Measurements from ENCODE around the gene CIB2.
A peak's percentile ranks its signal among the peaks of the same experiment; 100 is the strongest.
"Not testable (repeated sequence)": the region's sequence is repeated elsewhere in the genome, so short reads cannot be mapped to it uniquely, and the experiment has no call there.

The CIB2 gene

DNA sequence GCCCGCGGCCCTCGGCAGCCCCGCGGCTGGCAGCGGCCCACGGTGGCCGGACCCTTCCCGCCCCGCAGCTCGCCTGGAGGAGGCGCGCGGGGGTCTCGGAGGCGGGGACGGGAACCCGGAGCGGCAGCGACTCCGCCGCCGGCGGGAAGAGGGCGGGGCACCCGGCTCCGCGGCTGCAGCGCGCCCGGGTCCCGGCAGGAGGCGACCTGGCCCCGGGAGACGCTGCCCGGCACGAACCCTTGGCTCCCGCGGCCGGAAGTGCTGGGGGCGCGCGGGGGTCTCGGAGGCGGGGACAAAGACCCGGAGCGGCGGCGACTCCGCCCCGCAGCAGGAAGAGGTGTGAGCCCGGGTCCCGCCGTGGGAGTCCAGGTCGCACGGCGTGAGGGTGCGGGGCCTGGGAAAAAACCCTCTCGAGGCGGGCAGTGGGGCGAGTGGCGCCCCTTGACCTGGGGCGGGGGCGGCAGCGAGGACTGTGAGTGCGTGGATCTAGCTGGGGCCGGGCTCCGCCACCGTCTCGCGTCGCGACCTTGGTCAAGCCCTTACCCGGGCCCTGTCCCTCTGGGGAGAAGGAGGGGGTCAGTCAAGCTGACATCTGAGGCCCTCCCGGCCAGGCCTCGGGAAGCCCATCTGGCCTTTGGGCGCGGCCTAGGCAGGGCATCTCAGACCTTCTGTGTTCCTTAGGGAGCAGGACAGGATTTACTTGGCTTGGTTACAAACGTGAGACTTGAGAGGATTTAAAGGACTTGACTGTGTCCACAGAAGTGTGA, at the start of gene CIB2:
Gene CIB2, minus strand, starts transcription at position 151 of the 767 bp plus-strand sequence. CDS start 230 bp downstream, outside the sequence.
- peak; percentile 97 for DNase-seq (ENCODE audit: low spot score)

DNA sequence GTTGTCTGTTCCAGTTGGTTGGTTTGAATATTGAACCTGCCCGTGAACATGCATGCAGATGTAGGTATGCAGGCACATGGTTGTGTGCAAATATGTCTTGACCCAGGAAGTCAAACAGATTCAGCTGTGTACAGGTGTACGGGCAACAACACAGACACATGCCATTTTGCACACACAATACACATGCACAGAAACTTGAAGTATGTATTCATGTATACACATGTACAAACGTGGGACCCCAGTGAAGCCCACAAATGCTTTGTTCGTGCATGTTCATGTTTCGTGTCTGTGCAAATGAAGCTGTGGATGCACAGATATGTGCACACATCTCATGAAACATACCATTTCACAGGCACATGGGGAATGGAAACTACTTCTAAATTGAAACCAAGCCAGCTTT, 48.7 kb upstream of the CIB2 start:
- no peak for DNase-seq (ENCODE audit: low spot score)

DNA sequence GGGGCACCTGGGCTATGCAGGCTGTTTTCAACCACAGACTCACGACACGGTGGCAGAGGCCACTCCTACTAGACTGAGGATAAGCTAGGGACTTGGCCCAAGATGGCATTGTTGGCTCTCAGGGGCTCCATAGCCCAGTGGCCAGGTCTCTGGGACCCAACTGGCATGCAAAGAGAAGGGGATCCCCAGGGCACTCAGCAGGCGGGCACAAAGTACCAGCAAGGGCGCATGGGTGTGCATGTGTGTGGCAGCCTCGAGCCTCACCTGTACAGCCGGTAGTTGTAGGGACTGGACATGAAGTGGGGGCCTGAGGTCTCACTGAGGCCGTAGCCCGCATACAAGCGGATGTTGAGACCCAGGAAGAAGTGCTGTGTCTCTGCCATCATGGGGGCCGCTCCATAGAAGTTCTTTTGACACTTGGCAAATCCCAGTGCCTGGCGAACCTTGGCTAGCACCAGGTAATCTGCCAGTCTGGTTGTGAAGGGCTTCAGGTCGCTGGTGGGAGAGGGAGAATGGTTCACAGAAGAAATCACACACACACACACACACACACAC, 48.1 kb upstream of the CIB2 start:
- no peak for DNase-seq (ENCODE audit: low spot score)

DNA sequence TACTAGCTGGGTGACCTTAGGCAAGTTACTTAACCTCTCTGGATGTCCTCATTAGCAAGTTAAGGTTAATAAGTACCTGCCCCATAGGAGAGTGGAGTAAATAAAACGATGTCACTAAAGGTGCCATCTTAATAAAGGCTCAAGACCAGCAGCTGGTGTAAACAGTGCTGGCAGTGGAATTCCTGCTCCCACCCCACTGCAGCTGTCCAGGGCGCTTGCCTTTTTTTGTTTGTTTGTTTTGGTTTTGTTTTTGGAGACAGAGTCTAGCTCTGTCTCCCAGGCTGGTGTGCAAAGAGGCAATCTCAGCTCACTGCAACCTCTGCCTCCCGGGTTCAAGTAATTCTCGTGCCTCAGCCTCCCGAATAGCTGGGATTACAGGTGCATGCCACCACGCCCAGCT, 46.8 kb upstream of the CIB2 start:
- DNase-seq (ENCODE audit: low spot score) = no peak

DNA sequence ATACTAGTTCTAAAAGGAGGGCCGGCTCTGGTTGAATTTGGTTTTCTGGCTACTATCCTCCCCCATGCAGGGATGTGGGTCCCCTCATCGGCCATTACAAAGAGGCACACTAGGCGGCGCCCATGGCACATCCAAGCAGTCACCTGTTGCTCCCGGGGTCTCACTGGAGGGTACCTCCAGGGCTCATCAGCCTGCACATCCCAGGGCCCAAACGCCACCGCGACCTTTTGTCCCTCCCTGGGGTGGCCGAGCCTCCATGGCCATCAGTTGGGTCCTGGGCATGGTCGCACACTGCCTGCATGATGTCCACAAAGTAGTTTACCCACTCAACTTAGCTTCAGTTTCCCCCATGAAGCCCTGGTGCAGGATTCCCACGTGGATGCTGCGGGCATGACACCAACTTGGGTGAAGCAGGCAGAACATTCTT, 46.2 kb upstream of the CIB2 start:
- DNase-seq (ENCODE audit: low spot score) = peak; percentile 68

DNA sequence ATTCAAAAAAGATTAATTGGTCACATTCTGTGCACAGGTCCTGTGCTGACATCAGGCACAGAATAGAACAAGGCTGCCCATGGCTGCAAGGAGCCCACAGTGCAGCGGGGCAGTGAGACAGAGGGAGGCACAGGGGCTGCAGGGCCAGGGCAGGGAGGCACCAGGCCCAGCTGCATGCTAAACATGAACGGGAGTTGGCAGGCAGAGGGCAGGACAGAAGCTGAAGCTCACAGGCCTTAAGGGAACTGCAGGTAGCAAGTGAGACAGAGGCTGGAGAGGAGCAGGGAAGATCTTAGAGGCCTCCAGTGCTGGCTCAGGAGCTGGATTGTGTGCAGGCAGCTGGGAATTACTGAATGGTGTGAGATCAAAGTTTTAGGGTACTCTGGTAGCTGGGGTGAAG, 44.1 kb upstream of the CIB2 start:
- DNase-seq (ENCODE audit: low spot score) = no peak

DNA sequence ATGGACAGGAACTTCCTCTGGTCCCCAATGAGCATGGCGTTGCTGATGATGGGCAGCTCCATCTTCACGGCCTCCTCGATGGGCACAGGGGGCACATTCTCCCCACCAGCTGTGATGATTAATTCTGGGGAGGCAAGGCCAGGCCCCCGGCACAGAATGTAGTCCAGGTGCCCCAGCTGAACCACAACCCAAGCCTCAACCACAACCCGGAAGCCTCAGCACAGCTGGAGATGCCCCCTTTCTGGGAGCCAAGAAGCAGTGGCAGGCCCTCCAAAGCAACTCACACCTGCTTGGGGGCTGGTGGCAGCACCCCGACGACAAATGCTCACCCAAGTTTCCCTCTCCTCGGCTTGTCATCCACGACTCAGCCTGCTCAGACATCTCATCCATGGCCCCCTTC, 43.2 kb upstream of the CIB2 start:
- DNase-seq (ENCODE audit: low spot score) = no peak

DNA sequence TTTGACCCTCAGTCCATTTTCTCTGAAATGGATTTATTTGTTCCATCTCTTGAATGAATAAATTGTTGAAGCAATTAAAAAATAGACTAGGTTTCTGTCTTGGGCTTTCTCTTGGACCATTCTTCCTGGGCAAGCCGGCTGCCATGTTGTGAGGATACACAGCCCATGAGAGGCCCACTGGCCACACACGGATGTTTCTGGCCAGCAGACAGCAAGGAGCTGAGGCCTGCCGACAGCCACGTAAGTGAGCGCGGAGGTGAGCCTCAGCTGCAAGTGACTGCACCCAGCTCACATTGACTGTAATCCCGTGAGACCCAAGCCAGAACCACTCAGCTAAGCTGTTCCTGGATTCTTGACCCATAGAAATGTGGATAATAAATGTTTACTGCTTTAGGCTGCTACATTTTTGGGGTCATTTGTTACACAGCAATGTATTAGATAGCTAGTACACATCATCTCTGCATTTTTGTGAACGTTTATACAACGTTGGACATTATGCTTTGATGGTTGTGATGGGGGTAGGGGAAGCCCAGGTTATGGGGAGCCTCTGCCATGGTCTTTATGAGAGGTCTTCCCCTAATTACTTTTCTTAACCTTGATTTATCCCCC, 40.7 kb upstream of the CIB2 start:
- no peak for DNase-seq (ENCODE audit: low spot score)

DNA sequence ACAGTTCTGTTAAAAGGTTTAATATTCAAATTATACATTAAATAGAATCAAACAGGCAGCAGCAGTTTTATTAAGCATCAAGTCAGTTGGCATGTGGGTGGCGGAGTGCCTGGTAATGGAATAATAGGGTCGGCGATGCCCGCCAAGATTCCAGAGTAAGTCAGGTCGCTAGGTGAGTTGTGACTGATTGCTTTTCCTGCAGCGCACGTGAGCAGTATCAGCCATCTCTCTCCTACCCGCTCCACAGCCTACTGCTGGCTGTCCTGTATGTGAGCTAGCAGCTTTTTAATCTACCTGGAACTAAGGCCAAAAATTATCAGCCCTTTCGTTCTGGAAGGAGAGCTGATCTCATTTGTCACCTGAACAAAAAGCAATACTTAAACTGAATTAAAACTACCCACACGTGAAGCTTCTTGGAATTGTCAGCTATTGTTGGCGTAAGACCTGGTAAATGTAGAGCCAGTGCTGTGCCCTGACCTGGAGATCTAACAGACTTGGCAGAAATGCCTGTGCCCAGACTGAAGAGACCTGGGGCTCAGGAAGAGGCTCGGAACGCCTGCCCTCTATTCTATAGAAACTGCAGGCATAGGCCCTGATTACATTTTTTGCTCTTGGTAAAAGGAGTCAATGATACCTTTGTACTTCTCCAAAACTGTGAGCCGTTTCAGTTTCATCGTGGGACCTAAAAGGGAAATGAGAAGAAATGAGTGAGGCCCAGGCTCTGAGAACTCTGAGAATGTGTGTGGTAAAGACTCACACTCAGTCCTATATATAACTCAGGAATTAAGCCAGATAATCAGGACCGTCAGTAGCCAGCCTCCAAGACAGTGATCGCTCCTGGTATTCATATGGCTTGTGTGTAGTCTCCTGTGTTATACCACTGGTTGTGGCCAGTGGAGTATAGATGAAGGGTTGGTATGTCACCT, 39.9 kb upstream of the CIB2 start:
- DNase-seq (ENCODE audit: low spot score) = no peak

DNA sequence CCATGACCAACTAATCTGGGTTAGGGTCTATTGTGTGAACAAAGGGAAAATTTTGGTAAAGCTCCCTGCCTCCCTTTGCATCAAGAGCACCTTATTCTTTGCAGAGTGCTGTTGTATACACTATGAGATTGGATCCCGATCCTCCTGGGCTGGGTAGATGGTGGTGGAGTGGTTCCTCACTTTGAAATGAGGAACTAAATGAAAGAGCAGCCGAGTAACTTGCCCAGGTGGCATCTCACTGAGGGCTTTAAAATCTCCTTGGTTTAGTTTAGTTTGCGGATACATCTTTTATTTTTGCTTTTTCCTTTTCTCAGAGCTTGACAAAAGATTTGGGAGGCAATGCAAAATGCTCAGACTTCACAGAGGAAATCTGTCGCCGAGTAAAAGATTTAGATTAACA, 37.4 kb upstream of the CIB2 start:
- DNase-seq (ENCODE audit: low spot score) = no peak

DNA sequence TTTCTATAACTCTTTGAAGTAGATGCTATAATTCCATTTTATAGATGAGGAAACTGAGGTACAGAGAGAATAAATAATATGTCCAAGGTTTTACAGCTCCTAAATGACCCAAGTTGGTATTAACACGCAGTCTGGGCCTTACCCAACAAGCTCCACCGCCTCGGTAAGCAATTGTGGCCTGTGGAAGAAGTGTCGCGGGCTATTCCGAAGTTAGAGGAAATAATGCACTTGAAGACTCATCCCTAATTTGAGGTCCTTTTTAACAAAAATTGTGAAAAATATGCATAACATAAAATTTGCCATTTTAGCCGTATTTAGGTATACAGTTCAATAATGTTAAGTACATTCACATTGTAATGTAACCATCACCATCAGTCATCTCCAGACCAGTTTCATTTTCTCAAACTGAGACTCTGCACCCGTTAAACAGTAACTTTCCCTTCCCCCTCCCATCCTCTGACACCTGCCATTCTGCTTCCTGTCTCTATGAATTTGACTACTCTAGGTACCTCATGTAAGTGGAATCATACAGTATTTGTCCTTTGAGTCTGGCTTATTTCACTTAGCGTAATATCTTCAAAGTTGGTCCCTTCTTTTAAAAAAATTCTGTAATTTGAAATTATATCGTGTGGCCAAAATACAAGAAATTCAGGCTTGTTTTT, 36.1 kb upstream of the CIB2 start:
- DNase-seq (ENCODE audit: low spot score) = no peak

DNA sequence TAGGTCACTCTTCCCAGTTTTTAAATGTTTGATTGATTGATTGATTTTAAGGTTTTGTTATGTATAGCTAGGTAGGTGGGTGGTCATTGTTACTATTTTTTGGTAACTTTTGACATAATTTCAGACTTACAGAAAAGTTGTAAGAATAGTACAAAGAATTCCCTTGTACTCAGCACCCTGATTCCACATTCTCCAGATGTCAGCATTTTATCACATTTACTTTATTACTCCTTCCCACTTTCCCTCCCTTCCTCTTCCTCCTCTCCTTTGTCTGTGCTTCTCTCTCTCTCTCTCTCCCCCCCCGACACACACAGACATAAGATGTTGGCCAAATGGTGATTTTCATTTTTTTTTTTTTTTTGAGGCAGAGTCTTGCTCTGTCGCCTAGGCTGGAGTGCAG, 32.8 kb upstream of the CIB2 start:
- DNase-seq (ENCODE audit: low spot score) = no peak

DNA sequence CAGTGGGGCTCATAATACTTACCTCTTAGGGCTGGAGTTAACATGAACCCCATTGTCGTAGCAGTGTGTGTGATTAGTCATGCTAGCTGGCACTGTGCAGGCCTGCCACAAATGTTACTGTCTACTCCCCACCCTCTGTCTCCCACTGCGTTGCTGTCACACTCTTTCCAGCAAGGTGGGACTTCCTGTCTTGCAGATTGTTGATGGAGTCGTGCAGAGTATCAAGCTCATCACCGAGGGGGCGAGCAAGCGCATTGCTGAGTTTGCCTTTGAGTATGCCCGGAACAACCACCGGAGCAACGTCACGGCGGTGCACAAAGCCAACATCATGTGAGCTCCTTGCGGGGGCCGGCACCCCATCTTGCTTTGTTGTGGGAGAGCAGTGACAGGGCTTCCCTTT, 30.8 kb upstream of the CIB2 start:
- DNase-seq (ENCODE audit: low spot score) = no peak

DNA sequence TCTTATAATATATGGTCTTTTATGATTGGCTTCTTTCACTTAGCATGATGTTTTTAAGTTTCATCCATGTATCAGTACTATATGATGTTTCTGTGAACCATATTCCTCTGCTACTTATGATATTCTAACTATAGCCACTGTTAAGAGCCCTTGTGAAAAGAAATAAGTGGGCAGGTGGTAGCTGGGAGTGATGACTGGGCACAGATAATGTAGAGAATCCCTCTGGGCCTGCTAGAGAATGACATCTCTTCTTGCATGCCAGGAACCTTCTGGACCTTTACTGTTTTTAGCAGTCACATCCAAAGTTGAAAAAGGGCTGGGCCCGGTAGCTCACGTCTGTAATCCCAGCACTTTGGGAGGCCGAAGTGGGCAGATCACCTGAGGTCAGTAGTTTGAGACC, 28.1 kb upstream of the CIB2 start:
- DNase-seq (ENCODE audit: low spot score) = no peak

DNA sequence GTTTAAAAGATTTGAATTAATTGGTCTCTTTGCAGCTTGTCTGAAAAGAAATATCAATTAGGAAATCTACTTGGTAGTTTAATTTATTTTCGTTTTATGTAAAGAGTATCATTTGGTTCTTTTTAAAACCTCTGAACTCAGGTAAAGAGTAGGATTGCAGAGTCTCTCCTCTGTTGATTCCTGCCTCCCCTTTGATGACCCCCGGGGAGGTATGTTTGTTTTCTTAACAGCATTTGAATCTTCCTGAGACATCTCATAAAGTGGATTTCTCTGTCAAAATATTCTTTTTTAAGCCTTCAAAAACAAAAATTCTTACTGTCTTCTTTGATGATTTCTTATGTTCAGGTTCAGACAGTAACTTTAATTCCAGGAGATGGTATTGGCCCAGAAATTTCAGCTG, 26.0 kb upstream of the CIB2 start:
- DNase-seq (ENCODE audit: low spot score) = no peak

DNA sequence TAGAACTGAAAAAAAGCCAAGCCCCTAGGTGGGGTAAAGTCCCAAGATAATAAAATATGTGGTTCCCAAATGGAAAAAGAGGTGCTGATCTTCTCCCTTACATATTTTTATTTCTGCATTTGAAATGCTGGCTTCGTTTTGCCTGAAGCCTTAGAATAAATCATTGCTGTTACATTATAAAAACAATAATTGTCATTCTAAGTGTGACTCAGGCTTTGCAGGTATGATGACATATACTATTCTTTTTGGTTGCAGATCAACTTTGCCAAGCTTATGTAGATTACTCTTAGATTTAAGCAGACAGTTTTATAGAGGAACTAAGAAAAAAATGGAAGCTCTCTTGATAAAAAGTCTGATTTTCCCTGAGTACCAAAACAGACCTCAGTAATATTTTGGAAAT, 25.4 kb upstream of the CIB2 start:
- DNase-seq (ENCODE audit: low spot score) = no peak

DNA sequence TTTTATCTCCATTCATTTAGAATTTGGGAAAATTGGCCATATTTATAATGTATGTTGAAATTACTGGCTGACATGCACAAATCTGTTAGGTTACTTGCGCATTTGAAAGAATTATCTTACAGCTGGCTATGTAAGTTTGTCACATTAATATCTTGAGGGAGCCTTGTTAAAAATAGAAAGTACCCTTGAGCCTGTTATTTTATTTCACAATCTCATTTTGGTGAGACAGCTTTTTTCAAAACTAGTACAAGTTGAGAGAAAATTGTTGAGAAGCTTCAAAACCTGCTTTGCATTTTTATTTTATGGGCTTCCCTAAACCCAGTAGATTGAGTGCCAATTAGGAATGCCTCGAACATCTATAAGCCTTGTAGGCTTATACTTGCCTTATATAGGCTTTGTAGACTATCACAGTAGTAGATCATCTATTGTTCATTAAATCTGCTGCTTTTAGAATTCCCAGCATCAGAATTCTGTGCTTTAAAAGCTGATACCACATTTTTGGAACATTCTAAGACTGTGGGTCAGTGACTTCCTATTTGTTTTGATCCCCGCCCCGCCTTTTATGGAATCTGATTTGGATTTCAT, 24.2 kb upstream of the CIB2 start:
- DNase-seq (ENCODE audit: low spot score) = no peak

DNA sequence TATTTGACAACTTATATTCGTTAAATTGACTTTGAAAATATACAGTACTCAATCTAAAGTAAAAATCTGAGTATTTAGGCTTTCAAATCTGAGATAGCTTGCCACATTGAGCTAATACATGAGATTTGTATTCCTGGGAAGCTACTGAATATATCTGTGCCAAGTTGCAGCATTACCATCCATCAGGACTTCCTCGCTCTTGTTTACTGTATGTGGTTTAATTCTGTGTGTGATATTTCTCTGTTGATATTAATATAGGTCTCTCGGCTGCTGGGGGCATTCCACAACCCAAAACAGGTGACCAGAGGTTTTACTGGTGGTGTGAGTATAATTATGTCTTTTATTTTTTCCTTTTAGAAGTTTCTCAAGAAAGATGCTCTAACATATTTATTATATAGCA, 23.7 kb upstream of the CIB2 start:
- DNase-seq (ENCODE audit: low spot score) = no peak

DNA sequence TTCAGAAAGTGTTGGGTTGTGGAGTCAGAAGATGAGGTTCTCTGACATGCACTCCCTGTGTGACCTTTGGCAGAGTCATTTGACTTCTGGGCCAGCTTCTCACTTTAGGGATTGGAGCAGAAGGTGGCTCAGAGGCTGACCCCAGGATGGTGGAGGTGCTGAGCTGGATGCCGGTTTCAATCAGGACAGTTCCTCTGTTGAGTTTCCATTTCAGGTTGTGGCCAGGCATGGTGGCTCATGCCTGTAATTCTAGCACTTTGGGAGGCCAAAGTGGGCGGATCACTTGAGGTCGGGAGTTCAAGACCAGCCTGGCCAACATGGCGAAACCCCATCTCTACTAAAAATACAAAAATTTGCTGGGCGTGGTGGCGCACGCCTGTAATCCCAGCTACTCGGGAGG, 19.8 kb upstream of the CIB2 start:
- DNase-seq (ENCODE audit: low spot score) = not testable (repeated sequence)

DNA sequence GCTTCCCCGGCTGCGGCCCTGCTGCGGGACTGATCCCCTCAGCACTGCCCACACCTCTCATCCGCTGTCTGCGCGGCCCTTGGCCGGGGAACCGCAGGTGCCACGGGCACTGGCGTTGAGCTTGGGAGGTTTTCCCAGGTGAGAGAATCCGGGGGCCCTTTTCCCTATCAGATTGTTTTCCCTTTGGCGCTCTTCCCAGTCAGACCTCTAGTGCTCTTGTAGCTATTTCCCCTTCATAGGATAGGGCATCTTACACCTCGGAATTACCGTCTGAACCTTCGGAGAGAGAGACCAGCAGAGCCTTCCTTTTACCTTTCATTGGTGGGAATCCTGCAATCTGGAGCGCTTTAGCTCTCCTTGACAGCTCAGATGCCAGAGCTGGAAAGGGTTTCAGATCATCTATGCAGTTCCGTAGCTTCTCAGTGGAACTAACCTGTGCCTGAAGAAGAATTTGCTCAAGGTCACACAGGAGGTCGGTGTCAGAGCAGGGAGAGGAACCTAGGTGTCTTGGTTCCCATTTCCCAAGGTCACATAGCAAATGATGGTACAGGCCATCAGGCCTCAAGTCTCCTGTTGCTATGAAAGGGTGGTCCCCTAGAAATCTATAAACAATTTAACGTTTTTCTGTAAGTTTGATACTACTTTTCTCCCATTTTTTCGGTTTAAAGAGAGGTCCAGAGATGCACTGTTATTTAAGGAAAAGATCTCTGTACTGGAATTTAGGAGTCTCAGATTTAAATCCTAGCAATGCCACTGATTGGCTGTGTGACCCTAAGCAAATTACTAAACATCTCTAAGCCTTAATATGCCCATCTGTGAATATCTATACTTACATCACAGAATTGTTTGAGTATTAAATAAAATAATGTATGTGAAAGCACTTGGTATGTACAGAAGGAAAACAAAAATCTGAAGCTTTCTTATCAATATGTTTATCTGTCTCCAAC, 18.8 kb upstream of the CIB2 start:
- no peak for DNase-seq (ENCODE audit: low spot score)
